GM21381 (cell line): ENCODE data around the gene PLK2.
A peak's percentile ranks its signal among the peaks of the same experiment; 100 is the strongest.

Experiments
- ATAC-seq: cut with Tn5 transposase; IDR thresholded peaks from one replicate; pipeline ENCODE4 v1.9.1; 2021; ENCODE audit warnings: mild to moderate bottlenecking, moderate library complexity; ENCODE audit not compliant: unreplicated experiment

The PLK2 gene

DNA sequence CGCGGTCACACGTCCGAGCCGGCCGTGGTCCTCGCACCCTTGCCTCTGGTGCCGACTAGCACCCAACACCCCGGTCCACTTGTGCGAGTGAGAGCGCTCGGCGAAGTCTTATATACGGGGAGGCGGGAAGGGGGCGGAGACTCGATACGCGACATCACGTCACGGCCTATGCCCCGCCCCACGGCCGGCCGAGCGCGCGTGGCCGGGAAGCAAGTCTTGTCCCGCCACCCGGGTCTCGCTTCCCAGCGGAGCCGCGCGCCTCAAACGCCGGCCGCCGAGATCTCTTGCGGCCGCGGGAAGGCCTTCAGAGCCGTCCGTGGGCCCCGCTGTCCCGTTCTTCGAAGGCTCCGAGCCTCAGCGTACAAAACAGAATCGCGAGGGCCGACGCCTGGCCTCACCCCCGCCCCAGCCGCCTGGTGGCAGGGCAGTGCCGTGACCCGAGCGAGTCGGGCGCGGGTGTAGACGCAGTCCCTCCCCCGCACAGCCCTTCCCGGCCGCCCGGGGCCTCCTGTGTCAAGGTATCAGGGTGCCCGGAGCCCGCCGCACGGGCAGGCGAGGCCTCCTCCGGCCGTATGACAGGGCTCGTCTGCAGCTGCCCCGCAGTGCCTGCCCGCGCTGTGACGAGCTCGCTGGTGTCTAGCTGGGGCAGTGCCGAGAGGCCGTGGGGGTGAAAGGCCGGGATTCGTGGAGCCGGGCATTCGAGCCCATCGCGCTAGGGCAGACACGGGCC lies at the start of gene PLK2:
PLK2 (minus strand) TSS at position 85 of the 730 bp plus-strand sequence. CDS start 127 bp downstream, outside the sequence.
- peak; percentile 77 for ATAC-seq

DNA sequence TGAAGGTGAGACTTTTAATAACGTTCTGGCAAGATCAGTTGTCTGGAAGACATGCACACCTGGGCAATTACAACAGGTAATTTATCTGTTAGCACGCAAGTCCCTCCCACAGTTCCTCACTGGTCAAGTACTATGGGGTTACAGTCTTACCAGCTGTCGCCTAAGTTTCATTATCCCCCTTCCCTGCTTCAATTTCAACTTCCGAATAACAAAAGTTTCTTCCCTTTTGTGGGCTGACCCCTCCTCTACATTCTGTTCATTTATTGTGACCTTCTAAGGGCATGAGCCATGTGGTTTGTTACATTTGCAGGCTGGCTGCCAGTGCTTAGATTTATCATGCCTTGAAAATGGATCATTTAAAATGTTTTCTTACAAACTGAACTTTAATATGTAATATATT lies 47.8 kb upstream of the PLK2 start:
- ATAC-seq, result no peak

DNA sequence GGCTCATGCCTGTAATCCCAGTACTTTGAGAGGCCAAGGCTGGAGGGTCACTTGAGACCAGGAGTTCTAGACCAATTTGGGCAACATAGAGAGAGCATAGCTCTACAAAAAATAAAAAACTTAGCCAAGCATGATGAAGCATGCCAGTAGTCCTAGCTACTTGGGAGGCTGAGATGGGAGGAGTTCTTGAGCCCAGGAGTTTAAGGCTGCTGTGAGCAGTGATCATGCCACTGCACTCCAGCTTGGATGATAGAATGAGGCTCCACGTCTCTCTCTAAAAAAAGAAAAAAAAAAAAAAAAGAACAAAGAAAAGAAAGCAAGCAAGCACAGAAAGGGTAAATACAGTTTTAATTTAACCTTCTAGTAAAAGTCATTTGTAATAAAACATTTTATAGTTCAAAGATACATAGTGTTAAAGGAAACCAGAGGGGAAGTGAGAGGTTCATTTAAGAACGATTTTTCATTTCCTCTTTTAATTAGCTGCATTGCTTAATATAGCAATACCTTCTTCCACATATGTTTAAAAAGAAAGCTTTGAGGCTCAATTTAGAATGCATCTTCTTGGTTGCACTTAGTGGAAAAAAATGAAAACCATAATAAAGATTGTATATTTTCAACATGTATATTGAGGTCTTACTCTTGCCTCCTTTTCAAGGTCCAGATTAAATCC lies 46.2 kb upstream of the PLK2 start:
- ATAC-seq, result peak; percentile 69

GRCh38 chr5:58505502-58505901 lies 45.6 kb upstream of the PLK2 start:
- no peak for ATAC-seq

DNA sequence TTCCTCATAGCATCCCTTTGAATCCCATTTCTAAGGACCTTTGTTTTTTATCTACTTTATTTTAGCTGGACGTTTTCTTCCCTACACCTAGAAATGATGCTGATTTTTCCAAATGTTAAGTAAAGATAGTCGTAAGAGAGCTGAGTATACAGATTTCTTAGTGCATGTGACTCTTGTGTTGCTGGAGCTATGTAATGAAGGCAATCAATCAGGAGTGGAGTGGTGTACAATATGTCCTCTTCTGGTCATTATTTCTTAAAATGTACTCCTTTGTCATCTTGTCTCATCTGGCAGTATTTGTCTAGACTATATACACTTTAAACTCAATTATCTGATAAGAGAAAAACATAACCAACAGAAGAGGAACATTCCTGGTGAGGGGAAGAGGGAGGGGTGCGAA lies 44.9 kb upstream of the PLK2 start:
- no peak for ATAC-seq

GRCh38 chr5:58503390-58504046 lies 43.6 kb upstream of the PLK2 start:
- no peak for ATAC-seq

DNA sequence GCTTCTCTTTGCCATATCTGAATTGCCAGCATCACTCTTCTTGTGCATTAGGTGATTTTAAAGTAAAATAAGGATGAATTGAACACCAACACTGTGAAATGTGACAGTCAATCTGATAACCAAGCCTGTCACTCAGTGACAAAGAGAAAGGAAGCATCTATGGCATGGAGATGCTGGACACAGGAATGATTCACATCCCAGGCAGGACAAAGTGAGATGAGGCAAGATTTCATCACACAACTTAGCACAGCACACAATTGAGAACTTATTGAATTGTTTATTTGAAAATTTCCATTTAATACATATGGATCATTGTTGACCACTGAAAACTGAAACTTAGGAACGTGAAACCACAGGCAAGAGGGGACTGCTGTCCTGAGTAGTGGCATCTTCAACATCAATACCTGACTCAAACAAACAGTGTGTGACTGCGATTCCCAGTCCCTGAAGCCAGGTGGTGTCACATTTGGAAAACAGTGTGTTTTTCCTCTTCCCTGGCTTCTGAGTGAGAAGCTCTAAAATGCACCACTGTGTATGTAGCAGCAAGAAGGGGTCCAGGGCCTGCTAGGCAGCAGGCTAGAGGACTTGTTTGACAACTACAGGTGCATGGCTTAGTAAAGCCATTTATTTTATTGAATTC lies 42.0 kb upstream of the PLK2 start:
- no peak for ATAC-seq

GRCh38 chr5:58499941-58500340 lies 40.1 kb upstream of the PLK2 start:
- ATAC-seq, result no peak

- ATAC-seq, result no peak
Measured at GRCh38 chr5:58499231-58499630, 39.3 kb upstream of the PLK2 start.

- no peak for ATAC-seq
Measured at GRCh38 chr5:58498340-58498942, 38.6 kb upstream of the PLK2 start.

DNA sequence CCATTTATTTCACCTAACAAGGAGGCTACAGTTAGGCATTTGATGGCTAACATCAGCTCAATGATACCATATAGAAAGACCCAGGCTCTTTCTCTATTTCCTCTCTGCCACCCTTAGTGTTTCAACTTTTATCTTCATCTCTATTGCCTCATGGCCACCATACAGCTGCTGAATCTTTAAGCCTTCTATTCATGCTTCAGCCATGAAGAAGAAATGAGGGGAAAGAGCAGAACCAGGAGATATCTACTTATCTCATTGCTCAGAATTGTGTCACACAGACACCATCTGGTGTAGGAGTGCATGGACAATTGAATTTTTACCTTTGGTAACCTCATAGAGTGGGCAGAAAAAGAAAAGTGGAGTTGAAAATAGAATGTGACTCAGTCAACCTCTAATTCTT lies 38.0 kb upstream of the PLK2 start:
- ATAC-seq, result no peak

DNA sequence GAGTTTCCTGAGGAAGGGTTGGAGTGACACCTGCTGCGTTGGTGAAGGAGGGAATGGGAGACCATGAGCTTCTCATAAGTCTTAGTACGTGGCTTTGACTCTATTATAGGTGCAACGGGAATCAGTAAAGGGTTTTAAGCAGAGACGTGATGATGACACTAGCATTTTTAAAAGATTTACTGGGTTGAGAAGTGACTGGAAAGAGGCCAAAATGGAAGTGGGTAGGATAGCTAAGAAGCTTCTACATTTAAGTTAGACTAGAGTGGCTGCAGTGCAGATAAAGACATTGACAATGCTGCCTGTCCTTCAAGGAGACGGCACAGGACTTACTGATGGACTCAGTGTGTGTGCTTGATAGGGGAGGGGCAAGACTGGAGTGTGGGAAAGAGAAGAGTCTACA lies 37.5 kb upstream of the PLK2 start:
- ATAC-seq, result no peak

DNA sequence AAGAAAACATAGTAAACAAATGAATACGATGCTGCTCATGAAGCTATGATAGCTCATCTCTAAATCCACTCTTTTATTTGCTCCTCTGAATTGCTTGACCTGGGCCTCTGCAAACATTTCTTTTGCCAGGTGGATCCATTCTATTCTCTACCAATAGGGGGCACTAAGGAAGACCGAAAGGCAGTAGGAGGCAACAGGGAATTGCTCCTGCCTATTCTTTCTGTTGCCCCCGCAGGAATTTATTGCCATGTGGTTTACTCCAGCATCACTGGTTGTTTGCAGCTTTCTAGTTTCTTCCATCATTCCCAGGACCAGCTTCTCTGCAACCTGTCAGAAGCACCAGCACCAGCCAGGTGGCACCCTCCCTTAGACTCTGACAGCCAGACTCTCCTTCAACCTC lies 36.6 kb upstream of the PLK2 start:
- ATAC-seq, result no peak

- no peak for ATAC-seq
Measured at GRCh38 chr5:58493141-58493540, 33.3 kb upstream of the PLK2 start.

DNA sequence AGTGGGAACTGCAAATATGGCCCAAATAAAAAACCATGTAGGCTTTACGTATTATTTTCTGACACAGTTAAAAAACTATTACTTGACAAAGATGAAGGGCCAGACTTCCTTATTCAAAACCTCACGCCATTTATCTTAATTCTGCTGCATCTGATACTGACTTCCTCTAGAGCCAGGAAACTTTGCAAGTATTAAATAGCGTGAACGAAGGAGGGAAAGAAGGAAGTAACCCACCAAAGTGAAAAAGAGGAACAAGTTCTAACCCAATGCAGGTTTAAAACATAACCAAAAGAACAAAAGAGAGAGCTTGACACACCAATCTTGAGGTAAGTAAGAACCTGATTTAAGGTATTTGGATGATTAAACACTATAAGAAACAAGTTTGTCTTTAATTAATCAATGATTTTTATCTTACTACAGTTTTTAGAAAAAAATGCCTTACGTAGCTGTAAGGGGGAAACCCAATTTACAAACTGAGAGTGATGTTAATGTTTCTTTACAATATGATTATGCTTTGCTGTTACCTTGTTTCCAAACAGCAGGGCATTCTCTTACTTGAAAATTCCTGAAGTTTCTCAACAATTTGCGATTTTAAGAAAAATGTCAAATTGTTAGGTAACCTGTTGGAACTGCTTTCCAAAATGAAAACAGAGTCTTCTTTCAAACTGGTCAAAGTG lies 31.5 kb upstream of the PLK2 start, which contains the start of gene GAPT:
GAPT (plus strand) TSS at position 220 of the 677 bp plus-strand sequence. CDS start 3,102 bp downstream, outside the sequence.
- peak; percentile 86 for ATAC-seq

DNA sequence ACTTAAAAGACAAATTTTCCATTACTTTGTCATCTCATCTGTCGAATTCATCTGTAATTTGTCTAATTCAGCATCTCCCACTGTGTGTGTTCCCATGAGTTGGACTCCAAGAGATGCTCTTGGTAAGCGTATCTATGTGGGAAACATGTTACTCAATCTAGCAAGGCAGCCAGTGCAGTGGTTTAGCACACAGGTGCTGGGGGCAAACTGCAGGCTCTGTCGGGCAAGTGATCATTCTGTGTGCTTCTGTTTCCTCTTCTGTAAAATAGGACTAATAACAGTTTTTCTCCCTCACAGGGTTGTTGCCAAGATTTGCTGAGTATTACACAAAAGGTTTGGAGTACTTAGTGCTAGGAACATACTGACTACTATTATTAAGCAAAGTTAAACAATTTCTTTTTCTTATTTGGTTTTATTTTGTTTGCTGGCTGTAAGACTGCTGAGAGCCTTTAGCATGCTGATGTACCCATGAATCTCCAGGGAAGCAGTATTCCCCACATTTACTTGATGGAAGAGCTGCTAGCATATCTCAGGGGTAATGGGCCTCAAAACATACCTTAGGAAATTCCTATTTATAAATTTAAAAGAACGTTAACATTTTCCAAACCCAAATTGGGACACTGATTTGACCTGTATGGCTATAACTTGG lies 30.6 kb upstream of the PLK2 start:
- no peak for ATAC-seq

GRCh38 chr5:58486290-58486689 lies 26.4 kb upstream of the PLK2 start:
- no peak for ATAC-seq

- ATAC-seq, result no peak
Measured at GRCh38 chr5:58484505-58484904, 24.6 kb upstream of the PLK2 start.

DNA sequence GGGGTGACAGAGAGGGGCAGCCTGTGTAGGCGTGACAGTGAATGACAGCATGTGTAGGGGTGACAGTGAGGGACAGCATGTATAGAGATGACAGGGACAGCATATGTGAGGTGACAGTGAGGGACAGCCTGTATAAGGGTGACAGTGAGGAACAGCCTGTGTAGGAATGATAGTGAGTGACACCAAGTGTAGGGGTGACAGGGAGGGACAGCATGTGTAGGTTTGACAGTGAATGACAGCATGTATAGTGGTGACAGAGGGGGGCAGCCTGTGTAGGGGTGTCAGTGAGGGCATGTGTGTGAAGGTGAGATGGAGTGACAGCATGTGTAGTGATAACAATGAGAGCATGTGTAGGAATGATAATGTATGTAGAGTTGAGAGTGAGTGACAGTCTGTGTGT lies 22.6 kb upstream of the PLK2 start:
- ATAC-seq, result no peak

- ATAC-seq, result no peak
Measured at GRCh38 chr5:58481828-58482227, 21.9 kb upstream of the PLK2 start.
